K562 (cell line): ENCODE data around the gene ABCC5. TPM values are rescaled to one million over a fixed set of nuclear protein-coding genes. Genes with fewer than 3 reads are reported as not detected.
A peak's percentile ranks its signal among the peaks of the same experiment; 100 is the strongest.

Source experiments
- CREB3L1 ChIP-seq: fragments of 450-650 bp; IDR thresholded peaks from 2 replicates; pipeline ENCODE4 v1.6.1; 2014; ENCODE audit warnings: low read depth, mild to moderate bottlenecking, moderate library complexity, borderline replicate concordance
- E2F3 ChIP-seq: fragments of 250-450 bp; sonication (Bioruptor Pico); IDR thresholded peaks from 2 replicates; pipeline ENCODE4 v1.4.0; 2020; ENCODE audit warnings: mild to moderate bottlenecking
- ELF4 ChIP-seq: fragments of 450-650 bp; formaldehyde crosslinking; IDR thresholded peaks from 2 replicates; pipeline ENCODE4 v1.4.0; 2022; ENCODE audit warnings: missing genetic modification characterization
- FOSL1 ChIP-seq: fragments of 200-800 bp; sonication (Bioruptor generic); conservative IDR thresholded peaks from 2 replicates; pipeline ENCODE4 v1.6.1; 2016; ENCODE audit warnings: missing genetic modification characterization, missing compliant biosample characterization
- GATAD2B ChIP-seq: fragments of 450-650 bp; IDR thresholded peaks from 2 replicates; pipeline ENCODE4 v1.6.1; 2017; ENCODE audit warnings: mild to moderate bottlenecking, borderline replicate concordance
- MCM7 ChIP-seq, 2 experiments: fragments of 450-650 bp; IDR thresholded peaks; 2 replicates each; pipeline ENCODE4 v1.6.1; 2016 to 2018
- MEIS2 ChIP-seq: fragments of 450-650 bp; IDR thresholded peaks from 2 replicates; pipeline ENCODE4 v1.6.1; 2014; ENCODE audit warnings: mild to moderate bottlenecking; ENCODE audit not compliant: partially characterized antibody
- NR2C1 ChIP-seq, 2 experiments: fragments of 450-650 bp; IDR thresholded peaks; 2 replicates each; pipeline ENCODE4 v1.6.1; 2017; ENCODE audit warnings: mild to moderate bottlenecking in 2 of 2, antibody characterized with exemption in 1 of 2, inconsistent platforms in 1 of 2, missing compliant biosample characterization in 1 of 2, missing genetic modification characterization in 1 of 2
- PML ChIP-seq: IDR thresholded peaks from 2 replicates; pipeline ENCODE4 v1.6.1; 2012; ENCODE audit warnings: low read length, inconsistent platforms
- POLR2A ChIP-seq: fragments of 450-650 bp; conservative IDR thresholded peaks from 2 replicates; pipeline ENCODE4 v1.6.1; 2016
- POLR2AphosphoS2 ChIP-seq: IDR thresholded peaks from 2 replicates; pipeline ENCODE4 v1.6.1; 2012; ENCODE audit warnings: low read length, improper control_type of control experiment
- PRMT5 ChIP-seq: sonication (generic); formaldehyde crosslinking; IDR thresholded peaks from 2 replicates; pipeline ENCODE4 v1.5.0; 2020; ENCODE audit warnings: missing genetic modification reagents
- RAD21 ChIP-seq, 2 experiments: fragments of 250-450 bp in 1 of 2; fragments of 450-650 bp in 1 of 2; sonication (Bioruptor Pico) in 1 of 2; formaldehyde crosslinking in 1 of 2; IDR thresholded peaks in 1 of 2; conservative IDR thresholded peaks in 1 of 2; 2 replicates each; pipeline versions ENCODE4 v1.4.0 to v1.8.0; 2020 to 2022; ENCODE audit warnings: mild to moderate bottlenecking in 2 of 2, moderate library complexity in 1 of 2
- RERE ChIP-seq: sonication (generic); formaldehyde crosslinking; IDR thresholded peaks from 2 replicates; pipeline ENCODE4 v1.8.0; 2023; ENCODE audit warnings: missing genetic modification reagents, mild to moderate bottlenecking, borderline replicate concordance
- RNF2 ChIP-seq: sonication (generic); IDR thresholded peaks from 2 replicates; pipeline ENCODE4 v1.6.1; 2016
- RUNX1 ChIP-seq: sonication (generic); IDR thresholded peaks from 2 replicates; pipeline ENCODE4 v1.6.1; 2016; ENCODE audit warnings: antibody characterized with exemption, low read depth
- SIN3B ChIP-seq: fragments of 450-650 bp; IDR thresholded peaks from 2 replicates; pipeline ENCODE4 v1.6.1; 2017; ENCODE audit warnings: low read depth, mild to moderate bottlenecking, moderate library complexity
- SREBF2 ChIP-seq: sonication (generic); formaldehyde crosslinking; IDR thresholded peaks from 2 replicates; pipeline ENCODE4 v1.4.0; 2020; ENCODE audit warnings: mild to moderate bottlenecking, missing genetic modification reagents
- SRSF1 ChIP-seq: fragments of 200-400 bp; formaldehyde crosslinking; IDR thresholded peaks from 2 replicates; pipeline ENCODE4 v1.6.1; 2017; ENCODE audit warnings: mild to moderate bottlenecking, low read depth, low read length, moderate library complexity
- TCF3 ChIP-seq: sonication (generic); formaldehyde crosslinking; IDR thresholded peaks from 2 replicates; pipeline ENCODE4 v1.4.0; 2020; ENCODE audit warnings: mild to moderate bottlenecking, missing genetic modification reagents
- TCFL5 ChIP-seq: fragments of 250-450 bp; sonication (Bioruptor Pico); conservative IDR thresholded peaks from 2 replicates; pipeline ENCODE4 v1.6.1; 2021; ENCODE audit warnings: mild to moderate bottlenecking, moderate library complexity, matching md5 sums
- ZBED1 ChIP-seq: IDR thresholded peaks from 2 replicates; pipeline ENCODE4 v1.6.1; 2014
- ZC3H11A ChIP-seq: IDR thresholded peaks from 2 replicates; pipeline ENCODE4 v1.6.1; 2012; ENCODE audit warnings: low read depth, low read length, improper control_type of control experiment
- ZKSCAN8 ChIP-seq: fragments of 200-800 bp; sonication (Bioruptor generic); IDR thresholded peaks from 2 replicates; pipeline ENCODE4 v1.6.1; 2016; ENCODE audit warnings: missing genetic modification characterization, missing compliant biosample characterization
- polyA plus RNA-seq, 8 experiments: library from polyadenylated mRNA; depleted of rRNA in 4 of 8; stranded (reverse) in 5 of 8; unstranded in 3 of 8; fragments of >200 nt; fragmentation: Nextera tagmentation in 2 of 8; fragmentation: Illumina TruSeq in 1 of 8; extraction: Ambion mirVana in 2 of 8; extraction: Trizol in 1 of 8; gene quantifications; 2 replicates each; pipeline versions ENCODE4 v1.2.1 to v1.2.3, GENCODE V29; 2011 to 2014; ENCODE audit warnings: inconsistent platforms in 1 of 8, missing spikeins in 1 of 8
- total RNA-seq, 7 experiments: library from RNA; depleted of rRNA in 6 of 7; stranded (reverse); fragments of >200 nt in 6 of 7; fragmentation: Illumina TruSeq in 2 of 7; extraction: Trizol in 2 of 7; gene quantifications; 2 replicates each; pipeline versions ENCODE4 v1.2.1 to v1.2.3, GENCODE V29; 2011 to 2021; ENCODE audit warnings: low replicate concordance in 1 of 7

Gene ABCC5
- total and polyA plus RNA-seq, 9 of the 15 experiments (the other 6 are each of a cell fraction or from before 2014, with no cell fraction given), result 22.0 to 53.0 (median 41.9) TPM

GRCh38 chr3:184017672-184018423 lies at the start of gene ABCC5 (continued):
- TF ChIP-seq POLR2A (peak; percentile 85), TCF3 (CRISPR knock-in tag) (peak; percentile 89), MEIS2 (peak; percentile 74), GATAD2B (no peak), CREB3L1 (peak; percentile 67; the same call in 1 of the 2 replicates), ELF4 (CRISPR knock-in tag) (no peak), TCFL5 (CRISPR knock-in tag) (no peak), FOSL1 (tag) (peak; percentile 74), ZC3H11A (no peak), RNF2 (peak; percentile 86; the same call in 1 of the 2 replicates), SREBF2 (CRISPR knock-in tag) (no peak), ZBED1 (0 out of 2 replicates have a peak, but pooled peaks have one; percentile 42), PML (peak; percentile 81), RUNX1 (no peak; the same call in 1 of the 2 replicates), RERE (CRISPR knock-in tag) (0 out of 2 replicates have a peak, but pooled peaks have one; percentile 41), SIN3B (peak; percentile 15; the same call in 1 of the 2 replicates), RAD21 (CRISPR knock-in tag; conservative IDR thresholded peaks at IDR 0.05 in 1 of 2, IDR thresholded peaks at IDR 0.05 in 1 of 2) (no peak), NR2C1 (IDR thresholded peaks at IDR 0.05) (peak; percentile 74), NR2C1 (tag; IDR thresholded peaks at IDR 0.05) (peak; percentile 89), SRSF1 (0 out of 2 replicates have a peak, but pooled peaks have one; percentile 36), E2F3 (CRISPR knock-in tag) (no peak), POLR2AphosphoS2 (no peak), PRMT5 (CRISPR knock-in tag) (no peak), MCM7 (IDR thresholded peaks at IDR 0.05) (no peak), ZKSCAN8 (no peak; the same call in 1 of the 2 replicates)
